ENCODE measurements around the gene GPM6B. TPM values are rescaled to one million over a fixed set of nuclear protein-coding genes. Genes with fewer than 3 reads are reported as not detected.

Gene GPM6B
- total and polyA plus RNA-seq, 5 donors from 2014 or later: 0.24 to 0.67 (median 0.34) TPM; not detected in 1

DNA sequence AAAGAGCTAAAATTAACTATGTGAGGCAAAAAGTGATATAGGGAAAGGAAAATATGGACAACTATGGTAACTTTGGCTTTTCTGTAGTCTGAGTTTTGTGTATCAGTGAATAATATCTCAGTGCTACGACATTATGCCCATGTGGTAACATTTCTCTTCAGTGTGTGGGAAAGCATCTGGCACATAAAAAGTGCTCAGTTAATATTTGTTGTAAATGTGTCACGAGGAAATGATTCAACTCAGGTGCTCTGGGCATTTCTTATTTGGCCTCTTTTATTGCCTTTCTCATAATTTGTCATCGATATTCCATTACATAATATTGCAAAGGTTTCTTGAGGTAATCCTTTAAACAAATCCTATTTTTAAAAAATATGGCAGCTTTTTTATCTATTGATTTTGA is 64.8 kb downstream of the GPM6B start:
- Histone ChIP-seq H3K9me3 (ENCODE audit: control insufficient read depth in 2 of 2, low read length in 2 of 2) (no peaks in the 10 kb centered on the region), H3K27me3 (ENCODE audit: control insufficient read depth, insufficient read depth, low read length) (no peaks in the 10 kb centered on the region), H3K4me3 (ENCODE audit: low read depth, low read length) (no peak overlapping the region), H3K36me3 (ENCODE audit: control insufficient read depth, insufficient read depth, low read length) (peaks cover 45% of the 10 kb centered on the region), H3K27ac (ENCODE audit: insufficient read depth, low read length, poor library complexity, severe bottlenecking) (no peak overlapping the region), H3K4me1 (ENCODE audit: control insufficient read depth, insufficient read depth, low read length, poor library complexity, severe bottlenecking) (peaks cover 15% of the 10 kb centered on the region)
- ATAC-seq (ENCODE audit: low read depth in 2 of 2) (no peak), DNase-seq (no peak)
- Mint-ChIP-seq H3K9me3 (no peaks in the 10 kb centered on the region), H3K36me3 (peaks cover 22% of the 10 kb centered on the region), H3K27me3 (no peaks in the 10 kb centered on the region), H3K4me3 (no peak overlapping the region), H3K4me1 (peaks cover 12 to 35% (median 25%) of the 10 kb centered on the region in 4 donors), H3K27ac (no peak overlapping the region)

DNA sequence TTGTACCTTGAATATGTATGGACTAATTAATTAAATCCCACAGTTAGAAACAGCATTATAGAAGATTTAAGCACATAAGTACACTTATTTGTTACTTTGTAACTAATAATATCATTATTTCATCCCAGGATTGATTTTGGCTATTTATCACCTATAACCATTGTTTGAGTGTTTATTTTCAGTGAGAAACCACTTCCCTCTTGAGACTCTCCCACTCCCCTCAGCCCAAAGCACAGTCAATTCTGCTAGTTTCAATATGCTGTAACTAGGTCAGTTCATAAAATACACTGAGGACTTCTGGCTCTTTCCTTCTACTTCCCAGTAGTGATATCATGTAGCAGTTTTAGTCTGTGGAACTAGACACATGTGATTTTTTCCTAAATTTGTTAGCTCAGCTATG is 66.1 kb downstream of the GPM6B start:
- no peaks in the 10 kb centered on the region for H3K9me3 ChIP-seq (ENCODE audit: control insufficient read depth in 2 of 2, low read length in 2 of 2)
- H3K36me3 ChIP-seq (ENCODE audit: control insufficient read depth, insufficient read depth, low read length): peaks cover 48% of the 10 kb centered on the region
- peak overlapping the region; percentile 14 for H3K27ac ChIP-seq (ENCODE audit: insufficient read depth, low read length, poor library complexity, severe bottlenecking)
- Mint-ChIP-seq H3K27ac (no peak overlapping the region), H3K36me3 (peaks cover 24% of the 10 kb centered on the region), H3K4me3 (no peak overlapping the region), H3K4me1 (peaks cover 12 to 33% (median 26%) of the 10 kb centered on the region in 4 donors), H3K27me3 (no peaks in the 10 kb centered on the region), H3K9me3 (no peaks in the 10 kb centered on the region)
- peaks cover 15% of the 10 kb centered on the region for H3K4me1 ChIP-seq (ENCODE audit: control insufficient read depth, insufficient read depth, low read length, poor library complexity, severe bottlenecking)
- DNase-seq (peak in 1 of 3 donors; percentile 26), ATAC-seq (ENCODE audit: low read depth in 2 of 2) (no peak)
- no peak overlapping the region for H3K4me3 ChIP-seq (ENCODE audit: low read depth, low read length)
- no peaks in the 10 kb centered on the region for H3K27me3 ChIP-seq (ENCODE audit: control insufficient read depth, insufficient read depth, low read length)

DNA sequence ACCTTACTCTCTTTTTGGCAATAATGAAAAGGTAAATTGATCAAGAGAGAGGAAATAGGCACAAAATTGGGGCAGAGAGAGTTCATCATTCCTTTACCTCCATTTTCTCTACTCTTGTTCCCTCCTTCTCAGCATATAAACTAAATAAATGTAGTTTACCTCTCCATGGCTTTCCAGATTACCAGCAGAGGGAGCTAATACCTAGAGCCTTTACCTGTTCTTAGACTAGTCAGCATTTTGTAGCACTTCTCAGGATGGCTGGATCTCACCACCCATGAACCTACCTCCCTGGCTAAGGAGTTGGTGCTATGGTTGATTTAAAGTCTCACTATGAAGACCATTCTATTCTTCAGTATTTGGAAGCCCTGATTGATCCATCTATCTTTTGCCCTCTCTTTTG is 66.7 kb downstream of the GPM6B start:
- Histone ChIP-seq H3K27ac (ENCODE audit: insufficient read depth, low read length, poor library complexity, severe bottlenecking) (peak overlapping the region; percentile 34), H3K36me3 (ENCODE audit: control insufficient read depth, insufficient read depth, low read length) (peaks cover 52% of the 10 kb centered on the region), H3K4me3 (ENCODE audit: low read depth, low read length) (no peak overlapping the region), H3K4me1 (ENCODE audit: control insufficient read depth, insufficient read depth, low read length, poor library complexity, severe bottlenecking) (peaks cover 11% of the 10 kb centered on the region), H3K9me3 (ENCODE audit: control insufficient read depth in 2 of 2, low read length in 2 of 2) (no peaks in the 10 kb centered on the region), H3K27me3 (ENCODE audit: control insufficient read depth, insufficient read depth, low read length) (no peaks in the 10 kb centered on the region)
- Mint-ChIP-seq H3K27me3 (no peaks in the 10 kb centered on the region), H3K36me3 (peaks cover 24% of the 10 kb centered on the region), H3K4me3 (peak overlapping the region in 1 of 4 donors; percentile 7), H3K4me1 (peaks cover 10 to 29% (median 22%) of the 10 kb centered on the region in 4 donors), H3K27ac (peak overlapping the region in 1 of 3 donors; percentile 59), H3K9me3 (no peaks in the 10 kb centered on the region)
- ATAC-seq (ENCODE audit: low read depth in 2 of 2) (peak in 1 of 2 donors; percentile 42), DNase-seq (peak in 2 of 3 donors; percentile 43 to 67)

DNA sequence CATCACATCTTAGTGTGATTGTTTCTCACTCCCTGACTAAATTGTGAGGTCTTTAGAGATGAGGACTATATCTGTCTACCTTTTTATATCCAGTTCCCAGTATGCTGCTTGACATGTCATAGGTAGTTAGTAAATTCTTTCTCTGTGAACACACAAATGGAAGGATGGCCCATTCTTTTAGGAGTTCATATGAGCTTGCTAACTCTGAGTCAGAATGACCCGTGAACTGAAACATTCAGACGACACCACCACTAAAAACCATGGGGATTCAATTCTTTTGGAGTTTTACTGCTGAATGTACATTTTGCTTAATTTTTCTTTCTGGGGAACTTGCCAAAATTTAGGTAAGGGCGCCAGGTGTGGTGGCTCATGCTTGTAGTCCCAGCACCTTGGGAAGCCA is 68.4 kb downstream of the GPM6B start:
- Mint-ChIP-seq H3K27me3 (no peaks in the 10 kb centered on the region), H3K27ac (no peak overlapping the region)

DNA sequence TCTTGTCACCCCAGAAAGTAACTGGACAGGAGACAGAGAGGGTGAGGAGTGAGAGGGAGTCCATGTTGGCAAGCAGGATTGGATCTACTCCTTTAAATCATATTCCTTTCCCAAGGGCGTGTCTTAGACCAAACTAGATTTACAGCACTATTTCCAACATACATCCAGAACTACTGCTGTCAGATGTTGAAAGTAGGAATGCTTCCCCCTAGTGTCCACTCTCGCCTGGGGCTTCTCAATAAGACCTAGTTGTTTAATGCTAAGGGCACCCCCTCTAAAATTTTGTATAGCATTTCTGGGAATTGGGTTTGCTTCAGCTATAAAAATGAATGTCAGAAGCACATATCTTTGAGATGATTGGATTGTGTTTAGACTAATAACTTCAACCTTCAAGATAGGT is 69.1 kb downstream of the GPM6B start:
- no peaks in the 10 kb centered on the region for H3K9me3 ChIP-seq (ENCODE audit: control insufficient read depth in 2 of 2, low read length in 2 of 2)
- peaks cover 8% of the 10 kb centered on the region for H3K4me1 ChIP-seq (ENCODE audit: control insufficient read depth, insufficient read depth, low read length, poor library complexity, severe bottlenecking)
- peaks cover 7 to 32% (median 21%) of the 10 kb centered on the region in 4 donors for H3K4me1 Mint-ChIP-seq
- H3K27me3 ChIP-seq (ENCODE audit: control insufficient read depth, insufficient read depth, low read length): no peaks in the 10 kb centered on the region
- DNase-seq (peak in 2 of 3 donors; percentile 40 to 60), ATAC-seq (ENCODE audit: low read depth in 2 of 2) (no peak)
- H3K27ac Mint-ChIP-seq: no peak overlapping the region
- no peaks in the 10 kb centered on the region for H3K27me3 Mint-ChIP-seq
- H3K4me3 Mint-ChIP-seq: no peak overlapping the region
- peaks cover 54% of the 10 kb centered on the region for H3K36me3 ChIP-seq (ENCODE audit: control insufficient read depth, insufficient read depth, low read length)
- no peak overlapping the region for H3K4me3 ChIP-seq (ENCODE audit: low read depth, low read length)
- H3K36me3 Mint-ChIP-seq: peaks cover 26% of the 10 kb centered on the region
- no peak overlapping the region for H3K27ac ChIP-seq (ENCODE audit: insufficient read depth, low read length, poor library complexity, severe bottlenecking)
- H3K9me3 Mint-ChIP-seq: no peaks in the 10 kb centered on the region

More for the DNA sequence above, 68.4 kb downstream of the GPM6B start:
- DNase-seq: no peak
- Histone ChIP-seq H3K36me3 (ENCODE audit: control insufficient read depth, insufficient read depth, low read length) (peaks cover 60% of the 10 kb centered on the region), H3K4me1 (ENCODE audit: control insufficient read depth, insufficient read depth, low read length, poor library complexity, severe bottlenecking) (peaks cover 5% of the 10 kb centered on the region), H3K4me3 (ENCODE audit: low read depth, low read length) (no peak overlapping the region), H3K9me3 (ENCODE audit: control insufficient read depth in 2 of 2, low read length in 2 of 2) (no peaks in the 10 kb centered on the region), H3K27me3 (ENCODE audit: control insufficient read depth, insufficient read depth, low read length) (no peaks in the 10 kb centered on the region), H3K27ac (ENCODE audit: insufficient read depth, low read length, poor library complexity, severe bottlenecking) (no peak overlapping the region)
- Mint-ChIP-seq H3K4me3 (no peak overlapping the region), H3K36me3 (peaks cover 29% of the 10 kb centered on the region), H3K9me3 (no peaks in the 10 kb centered on the region), H3K4me1 (peaks cover 6 to 29% (median 23%) of the 10 kb centered on the region in 4 donors)
- no peak for ATAC-seq (ENCODE audit: low read depth in 2 of 2)

DNA sequence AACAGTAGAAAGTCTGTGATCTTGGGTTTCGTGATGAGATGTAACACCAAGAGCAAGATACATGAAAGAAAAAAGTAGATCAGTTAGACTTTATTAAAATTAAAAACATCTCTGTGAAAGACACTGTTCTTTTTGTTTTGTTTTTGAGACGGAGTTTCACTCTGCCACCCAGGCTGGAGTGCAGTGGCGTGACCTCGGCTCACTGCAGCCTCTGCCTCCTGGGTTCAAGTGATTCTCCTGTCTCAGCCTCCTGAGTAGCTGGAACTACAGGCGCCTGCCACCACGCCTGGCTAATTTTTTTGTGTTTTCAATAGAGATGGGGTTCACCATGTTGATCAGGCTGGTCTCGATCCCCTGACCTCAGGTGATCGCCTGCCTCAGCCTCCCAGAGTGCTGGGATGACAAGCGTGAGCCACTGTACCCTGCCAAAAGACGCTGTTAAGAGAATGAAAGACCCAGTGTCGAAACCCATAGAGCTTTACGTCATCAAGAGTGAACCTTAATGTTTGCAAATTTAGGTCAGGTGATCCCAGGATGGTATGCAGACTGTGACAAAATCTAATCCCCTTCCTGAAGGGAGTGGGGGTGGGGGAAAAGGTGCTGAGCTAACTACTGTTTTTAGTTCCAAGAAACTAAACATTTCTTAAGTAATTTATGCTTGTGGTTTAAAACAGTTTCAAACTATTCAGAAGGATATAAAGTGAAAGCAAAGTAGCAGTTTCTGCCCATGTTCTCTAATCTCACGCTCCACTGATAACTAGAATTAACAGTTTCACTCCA is 74.3 kb downstream of the GPM6B start:
- no peaks in the 10 kb centered on the region for H3K9me3 ChIP-seq (ENCODE audit: control insufficient read depth in 2 of 2, low read length in 2 of 2)
- H3K4me1 ChIP-seq (ENCODE audit: control insufficient read depth, insufficient read depth, low read length, poor library complexity, severe bottlenecking): peaks cover 4% of the 10 kb centered on the region
- H3K36me3 Mint-ChIP-seq: peaks cover 14% of the 10 kb centered on the region

DNA sequence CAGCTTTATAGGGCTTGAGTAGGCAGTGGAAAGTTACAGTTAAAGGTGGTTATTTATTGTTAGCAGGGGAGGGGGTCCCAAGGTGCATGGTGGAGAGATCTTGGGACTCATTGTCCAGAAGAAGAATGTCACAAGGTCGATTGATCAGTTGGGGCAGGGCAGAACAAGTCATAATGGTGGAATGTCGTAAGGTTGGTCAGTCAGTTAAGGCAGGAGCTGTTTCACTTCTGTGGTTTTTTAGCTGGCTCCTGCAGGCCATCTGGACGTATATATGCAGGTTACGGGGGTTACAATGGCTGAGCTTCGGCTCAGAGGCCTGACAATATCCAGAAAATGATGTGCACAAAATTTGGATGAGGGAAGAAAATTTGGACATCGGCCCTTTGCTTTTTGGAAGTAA is 75.2 kb downstream of the GPM6B start:
- H3K9me3 Mint-ChIP-seq: peaks cover 0 to 2% (median 0%) of the 10 kb centered on the region in 7 donors
- Histone ChIP-seq H3K36me3 (ENCODE audit: control insufficient read depth, insufficient read depth, low read length) (peaks cover 26% of the 10 kb centered on the region), H3K9me3 (ENCODE audit: control insufficient read depth in 2 of 2, low read length in 2 of 2) (no peaks in the 10 kb centered on the region), H3K4me1 (ENCODE audit: control insufficient read depth, insufficient read depth, low read length, poor library complexity, severe bottlenecking) (peaks cover 12% of the 10 kb centered on the region), H3K4me3 (ENCODE audit: low read depth, low read length) (peak overlapping the region; percentile 31), H3K27ac (ENCODE audit: insufficient read depth, low read length, poor library complexity, severe bottlenecking) (peak overlapping the region; percentile 86), H3K27me3 (ENCODE audit: control insufficient read depth, insufficient read depth, low read length) (no peaks in the 10 kb centered on the region)
- peaks cover 16 to 42% (median 24%) of the 10 kb centered on the region in 4 donors for H3K4me1 Mint-ChIP-seq
- H3K27me3 Mint-ChIP-seq: no peaks in the 10 kb centered on the region
- peak overlapping the region in 3 of 4 donors; percentile 11 to 79 (median 77) for H3K4me3 Mint-ChIP-seq
- DNase-seq (no peak), ATAC-seq (ENCODE audit: low read depth in 2 of 2) (no peak)
- H3K27ac Mint-ChIP-seq: peak overlapping the region; percentile 90 to 95 (median 95)
- H3K36me3 Mint-ChIP-seq: peaks cover 18% of the 10 kb centered on the region

More for the DNA sequence above, 74.3 kb downstream of the GPM6B start:
- Mint-ChIP-seq H3K4me3 (peak overlapping the region; percentile 71 to 84 (median 78)), H3K4me1 (peaks cover 13 to 37% (median 23%) of the 10 kb centered on the region in 4 donors), H3K27ac (peak overlapping the region; percentile 90 to 95 (median 95)), H3K27me3 (no peaks in the 10 kb centered on the region), H3K9me3 (peaks cover 0 to 2% (median 0%) of the 10 kb centered on the region in 7 donors)
- Histone ChIP-seq H3K4me3 (ENCODE audit: low read depth, low read length) (peak overlapping the region; percentile 73), H3K36me3 (ENCODE audit: control insufficient read depth, insufficient read depth, low read length) (peaks cover 33% of the 10 kb centered on the region), H3K27me3 (ENCODE audit: control insufficient read depth, insufficient read depth, low read length) (no peaks in the 10 kb centered on the region), H3K27ac (ENCODE audit: insufficient read depth, low read length, poor library complexity, severe bottlenecking) (peak overlapping the region; percentile 86)
- peak; percentile 88 to 90 for ATAC-seq (ENCODE audit: low read depth in 2 of 2)
- peak; percentile 15 to 90 (median 57) for DNase-seq
